Psoas muscle (tissue), 8 donors: ENCODE measurements around the gene VPS37B. TPM values are rescaled to one million over a fixed set of nuclear protein-coding genes. Genes with fewer than 3 reads are reported as not detected.

Source experiments
- ATAC-seq, 4 donors: fragments of 200-7000 bp; cut with Tn5 transposase; one replicate each; pipeline ENCODE4 v1.9.1; 2020; ENCODE audit warnings: moderate library complexity in 3 of 4, mild to moderate bottlenecking in 2 of 4
- DNase-seq, 2 donors: peaks; one replicate each; pipeline ENCODE4 v3.0.0-alpha.2; 2020
- H3K27ac ChIP-seq: fragments of 200-600 bp; one replicate; pipeline ENCODE4 v1.8.0; 2022
- H3K27me3 ChIP-seq, 3 donors: fragments of 200-600 bp in 1 of 3; one replicate each; pipeline versions ENCODE4 v1.6.1 to v1.8.0; 2013 to 2022; ENCODE audit warnings: low read length in 2 of 3, mild to moderate bottlenecking in 2 of 3, moderate library complexity in 1 of 3; ENCODE audit not compliant: insufficient read depth in 3 of 3
- H3K36me3 ChIP-seq, 2 donors: fragments of 200-600 bp in 1 of 2; one replicate each; pipeline versions ENCODE4 v1.6.1 to v1.8.0; 2013 to 2022; ENCODE audit warnings: low read depth in 1 of 2, mild to moderate bottlenecking in 1 of 2, moderate library complexity in 1 of 2; ENCODE audit not compliant: insufficient read depth in 1 of 2
- H3K4me1 ChIP-seq: fragments of 200-600 bp; one replicate; pipeline ENCODE4 v1.8.0; 2022
- H3K4me3 ChIP-seq: fragments of 200-600 bp; one replicate; pipeline ENCODE4 v1.8.0; 2022; ENCODE audit warnings: mild to moderate bottlenecking
- H3K9me3 ChIP-seq: fragments of 200-600 bp; one replicate; pipeline ENCODE4 v1.8.0; 2022
- CTCF ChIP-seq: fragments of 200-600 bp; IDR thresholded peaks from one replicate; pipeline ENCODE4 v1.8.0; 2022; ENCODE audit warnings: antibody characterized with exemption
- WGBS, 3 donors: extraction: QIAGEN DNeasy Blood & Tissue Kit; methylation state at CpG; one replicate each; pipeline versions ENCODE4 v1.1.6 to v1.1.7; 2013; 5-methylcytosine and 5-hydroxymethylcytosine counted together
- intact Hi-C, 2 donors: fragments of 100-400 bp; cut with DNase I; formaldehyde crosslinking; loops; one replicate each; pipeline versions ENCODE4 v1.11.0 to v1.14.2; 2022
- polyA plus RNA-seq, 3 donors: library from polyadenylated mRNA; stranded (reverse); fragments of 200-250 nt; gene quantifications; one replicate each; pipeline ENCODE4 v1.2.3, GENCODE V29; 2013
- total RNA-seq, 4 donors: library from RNA; stranded (reverse); fragmentation: NEBNext Ultra II Directional in 2 of 4; extraction: Animal tissue kit (Norgen Biotek cat#: 25700) in 2 of 4; gene quantifications; one replicate each; pipeline versions ENCODE4 v1.2.1 to v1.2.4, GENCODE V29; 2021 to 2023
- donor health status: healthy with polysubstance abuse.
- donor health status: DM: no; HTN: no; CAD: no; lungs with moderate emphysema.
- donor health status: Bipolar disorder and iron deficiency.
- donor health status: healthy.
- donor health status: DM: yes; HTN: yes; CAD: no.
- donor health status: DM: no; HTN: no; CAD: no.
- donor health status: DM: no; HTN: no; CAD: no.
- donor health status: DM: yes; HTN: yes; CAD: no.

Gene VPS37B
- total and polyA plus RNA-seq, 7 donors, result 3.2 to 11.1 (median 8.9) TPM

GRCh38 chr12:122864894-122865253 is 31.1 kb downstream of the VPS37B start:
- peaks cover 30% of the 10 kb centered on the region for H3K4me1 ChIP-seq
- ATAC-seq, result no peak

GRCh38 chr12:122862872-122863701 is 32.8 kb downstream of the VPS37B start:
- no peak for TF ChIP-seq CTCF
- H3K27ac ChIP-seq, result no peak overlapping the region
- intact Hi-C loops, result loop anchor here in 1 of 2 donors (5.0 kb wide), 1 partner anchor 374 kb away; no protein-coding TSS in a partner anchor
- H3K27me3 ChIP-seq, result no peaks in the 10 kb centered on the region
- H3K4me3 ChIP-seq, result no peak overlapping the region
- peaks cover 0 to 13% of the 10 kb centered on the region in 2 donors for H3K36me3 ChIP-seq
- 60 to 67% (median 65%) methylated on average over 12 of the region's 12 CpGs for WGBS, 3 donors
- DNase-seq, result peak in 1 of 2 donors; percentile 59
- H3K9me3 ChIP-seq, result no peaks in the 10 kb centered on the region
- peaks cover 27% of the 10 kb centered on the region for H3K4me1 ChIP-seq
- no peak for ATAC-seq

More at GRCh38 chr12:122864894-122865253, 31.1 kb downstream of the VPS37B start:
- 86 to 94% (median 93%) methylated on average over 5 of the region's 5 CpGs for WGBS, 3 donors
- Histone ChIP-seq H3K4me3 (no peak overlapping the region), H3K9me3 (no peaks in the 10 kb centered on the region), H3K27me3 (no peaks in the 10 kb centered on the region), H3K36me3 (peaks cover 0 to 23% of the 10 kb centered on the region in 2 donors), H3K27ac (no peak overlapping the region)
- no peak for DNase-seq
- TF ChIP-seq CTCF, result no peak
- intact Hi-C loops, result loop anchor here in 1 of 2 donors (5.0 kb wide), 1 partner anchor 372 kb away; no protein-coding TSS in a partner anchor

- 57 to 69% (median 66%) methylated on average over 15 to 20 of the region's 20 CpGs for WGBS, 3 donors
- intact Hi-C loops, result loop anchor here in 1 of 2 donors (5.0 kb wide), 1 partner anchor 375 kb away; no protein-coding TSS in a partner anchor
- no peak overlapping the region for H3K27ac ChIP-seq
- H3K27me3 ChIP-seq, result no peaks in the 10 kb centered on the region
- DNase-seq (peak in 1 of 2 donors; percentile 55), ATAC-seq (no peak)
- no peaks in the 10 kb centered on the region for H3K9me3 ChIP-seq
- no peak for TF ChIP-seq CTCF
- no peak overlapping the region for H3K4me3 ChIP-seq
- peaks cover 18% of the 10 kb centered on the region for H3K4me1 ChIP-seq
- H3K36me3 ChIP-seq, result peaks cover 0 to 13% of the 10 kb centered on the region in 2 donors
These were observed 33.8 kb downstream of the VPS37B start for GRCh38 chr12:122862110-122862634.

GRCh38 chr12:122861587-122861970 is 34.3 kb downstream of the VPS37B start:
- Histone ChIP-seq H3K36me3 (peaks cover 0 to 8% of the 10 kb centered on the region in 2 donors), H3K4me3 (no peak overlapping the region), H3K27me3 (no peaks in the 10 kb centered on the region), H3K27ac (no peak overlapping the region), H3K4me1 (peaks cover 12% of the 10 kb centered on the region), H3K9me3 (no peaks in the 10 kb centered on the region)
- intact Hi-C loops, result loop anchor here (2.0 to 5.0 kb wide), 2 partner anchors 91 to 376 kb away; no protein-coding TSS in a partner anchor
- TF ChIP-seq CTCF, result no peak
- ATAC-seq, result no peak
- DNase-seq, result no peak
- 72 to 83% (median 81%) methylated on average over 5 of the region's 5 CpGs for WGBS, 3 donors
